22Rv1 (cell line): ENCODE results near the gene PRSS1.

Experiments
- H3K27ac ChIP-seq: fragments of 450-650 bp; 2 replicates; pipeline ENCODE4 v1.5.1; 2017
- ZFX ChIP-seq: fragments of 450-650 bp; IDR thresholded peaks from 2 replicates; pipeline ENCODE4 v1.6.1; 2017; ENCODE audit warnings: antibody characterized with exemption, borderline replicate concordance
- TF ChIP-seq, protein P1 (sequence below): fragments of 450-650 bp; IDR thresholded peaks from 2 replicates; pipeline ENCODE4 v1.5.1; 2017; ENCODE audit warnings: mild to moderate bottlenecking

The PRSS1 gene

GRCh38 chr7:142793156-142793555 is 43.9 kb downstream of the PRSS1 start:
- TF ChIP-seq, protein P1, sequence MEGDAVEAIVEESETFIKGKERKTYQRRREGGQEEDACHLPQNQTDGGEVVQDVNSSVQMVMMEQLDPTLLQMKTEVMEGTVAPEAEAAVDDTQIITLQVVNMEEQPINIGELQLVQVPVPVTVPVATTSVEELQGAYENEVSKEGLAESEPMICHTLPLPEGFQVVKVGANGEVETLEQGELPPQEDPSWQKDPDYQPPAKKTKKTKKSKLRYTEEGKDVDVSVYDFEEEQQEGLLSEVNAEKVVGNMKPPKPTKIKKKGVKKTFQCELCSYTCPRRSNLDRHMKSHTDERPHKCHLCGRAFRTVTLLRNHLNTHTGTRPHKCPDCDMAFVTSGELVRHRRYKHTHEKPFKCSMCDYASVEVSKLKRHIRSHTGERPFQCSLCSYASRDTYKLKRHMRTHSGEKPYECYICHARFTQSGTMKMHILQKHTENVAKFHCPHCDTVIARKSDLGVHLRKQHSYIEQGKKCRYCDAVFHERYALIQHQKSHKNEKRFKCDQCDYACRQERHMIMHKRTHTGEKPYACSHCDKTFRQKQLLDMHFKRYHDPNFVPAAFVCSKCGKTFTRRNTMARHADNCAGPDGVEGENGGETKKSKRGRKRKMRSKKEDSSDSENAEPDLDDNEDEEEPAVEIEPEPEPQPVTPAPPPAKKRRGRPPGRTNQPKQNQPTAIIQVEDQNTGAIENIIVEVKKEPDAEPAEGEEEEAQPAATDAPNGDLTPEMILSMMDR, result no peak
- no peak for TF ChIP-seq ZFX
- no peak overlapping the region for H3K27ac ChIP-seq

GRCh38 chr7:142795339-142795863 is 46.1 kb downstream of the PRSS1 start:
- no peak overlapping the region for H3K27ac ChIP-seq
- TF ChIP-seq, protein P1, result no peak
- no peak for TF ChIP-seq ZFX

GRCh38 chr7:142796001-142796500 is 46.8 kb downstream of the PRSS1 start:
- no peak overlapping the region for H3K27ac ChIP-seq
- TF ChIP-seq, protein P1, result no peak
- no peak for TF ChIP-seq ZFX

- no peak overlapping the region for H3K27ac ChIP-seq
- TF ChIP-seq, protein P1, result no peak
- TF ChIP-seq ZFX, result no peak
Measured at GRCh38 chr7:142796501-142797390, 47.5 kb downstream of the PRSS1 start.

GRCh38 chr7:142797391-142798377 is 48.4 kb downstream of the PRSS1 start:
- TF ChIP-seq ZFX, result no peak
- TF ChIP-seq, protein P1, result no peak
- no peak overlapping the region for H3K27ac ChIP-seq

DNA sequence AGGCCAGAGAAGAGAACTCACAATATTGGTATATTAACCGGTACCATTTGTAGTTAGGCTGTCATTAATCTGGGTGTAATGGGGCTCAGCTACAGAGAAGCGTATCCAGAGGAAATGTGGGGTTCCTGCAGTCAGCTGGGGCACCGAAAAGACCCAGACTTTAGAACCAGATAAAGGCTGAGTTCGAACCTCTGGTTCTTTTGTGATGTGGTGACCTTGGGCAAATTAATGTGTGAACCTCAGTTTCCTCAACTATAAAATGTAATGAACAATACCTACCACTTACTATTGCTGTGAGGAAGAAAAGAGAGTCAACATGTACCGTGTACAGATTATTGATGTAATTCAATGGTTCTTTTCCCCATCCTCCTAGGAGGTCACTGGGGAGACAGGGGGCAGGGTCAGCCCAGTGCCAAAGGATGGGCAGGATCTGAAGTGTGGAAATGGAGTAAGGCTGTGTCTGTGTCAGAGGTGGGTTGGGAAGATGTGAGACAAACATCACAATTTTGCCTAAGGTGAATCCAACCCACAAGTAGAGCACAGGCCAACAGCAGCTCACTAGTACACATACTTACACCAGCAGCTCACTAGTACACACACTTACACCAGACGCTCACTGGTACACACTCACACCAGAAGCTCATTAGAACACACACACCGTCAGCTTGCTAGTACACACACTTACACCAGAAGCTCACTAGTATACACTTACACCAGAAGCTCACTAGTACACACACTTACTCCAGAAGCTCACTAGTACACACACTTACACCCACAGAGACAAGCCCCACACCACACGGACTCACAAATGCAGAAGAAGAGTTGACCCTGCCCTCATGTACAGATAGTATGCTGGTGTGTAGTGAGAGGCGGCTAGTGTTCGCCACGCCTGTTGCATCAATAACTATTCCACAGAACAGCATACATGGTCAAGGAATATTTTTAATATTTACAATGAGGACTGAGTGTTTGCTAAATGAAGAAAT is 49.5 kb downstream of the PRSS1 start:
- no peak for TF ChIP-seq ZFX
- TF ChIP-seq, protein P1, result no peak
- H3K27ac ChIP-seq, result no peak overlapping the region
